AG20443 (cell line): ENCODE data around the gene LBHD2.
"Not testable (repeated sequence)": the region's sequence is repeated elsewhere in the genome, so short reads cannot be mapped to it uniquely, and the experiment has no call there.

ENCODE experiments used
- DNase-seq: peaks from one replicate; pipeline ENCODE4 v3.0.0; 2012; ENCODE audit warnings: low spot score, mixed read lengths

LBHD2 gene

DNA sequence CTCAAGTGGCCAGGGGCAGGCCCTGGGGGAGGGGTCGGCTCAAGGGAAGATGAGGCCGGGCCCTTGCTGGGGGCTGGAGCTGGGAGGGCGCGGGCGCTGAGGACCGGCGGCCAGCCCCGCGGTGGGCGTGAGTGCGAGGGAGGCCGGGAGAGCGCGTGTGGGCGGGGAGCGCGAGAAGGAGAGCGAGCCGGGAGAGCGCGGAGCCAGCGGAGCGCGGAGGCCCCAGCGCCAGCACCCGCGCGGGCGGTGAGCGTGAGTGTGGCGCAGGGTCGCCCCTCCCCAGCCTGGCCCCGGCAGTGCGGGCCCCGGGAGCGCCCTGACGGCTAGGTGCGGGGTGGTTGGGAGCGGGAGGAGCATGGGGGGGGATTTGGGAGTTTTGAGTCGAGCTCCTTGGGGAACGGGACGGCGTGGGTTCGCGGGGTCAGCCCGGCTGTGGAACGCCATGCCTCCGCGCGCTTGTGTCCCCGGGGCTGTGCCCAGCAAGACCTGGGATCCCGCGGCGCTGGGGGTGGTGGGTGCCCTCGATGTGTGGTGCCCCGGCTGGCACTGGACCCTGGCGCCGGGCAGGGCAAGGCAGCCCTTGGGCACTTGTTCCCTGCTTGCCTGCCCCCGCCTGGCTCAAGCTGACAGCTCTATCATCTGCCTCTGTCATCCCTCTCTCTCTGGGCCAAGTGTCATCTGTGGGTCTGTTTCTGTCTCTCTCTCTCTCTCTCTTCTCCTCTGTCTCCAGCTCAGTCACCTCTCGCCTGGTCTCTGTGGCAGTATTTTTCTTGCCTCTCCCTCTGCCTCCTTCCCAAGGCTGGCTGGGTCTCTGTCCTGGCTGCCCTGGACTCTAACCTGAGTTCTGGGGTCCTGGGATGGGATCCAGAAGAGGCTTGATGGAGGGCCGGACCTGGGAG is at the start of gene LBHD2:
Gene LBHD2, plus strand, starts transcription at position 190 of the 899 bp plus-strand sequence. CDS start 1,803 bp downstream, outside the sequence.
- peak; percentile 59 for DNase-seq

GRCh38 chr14:103041464-103041863 is 42.5 kb upstream of the LBHD2 start:
- no peak for DNase-seq

DNA sequence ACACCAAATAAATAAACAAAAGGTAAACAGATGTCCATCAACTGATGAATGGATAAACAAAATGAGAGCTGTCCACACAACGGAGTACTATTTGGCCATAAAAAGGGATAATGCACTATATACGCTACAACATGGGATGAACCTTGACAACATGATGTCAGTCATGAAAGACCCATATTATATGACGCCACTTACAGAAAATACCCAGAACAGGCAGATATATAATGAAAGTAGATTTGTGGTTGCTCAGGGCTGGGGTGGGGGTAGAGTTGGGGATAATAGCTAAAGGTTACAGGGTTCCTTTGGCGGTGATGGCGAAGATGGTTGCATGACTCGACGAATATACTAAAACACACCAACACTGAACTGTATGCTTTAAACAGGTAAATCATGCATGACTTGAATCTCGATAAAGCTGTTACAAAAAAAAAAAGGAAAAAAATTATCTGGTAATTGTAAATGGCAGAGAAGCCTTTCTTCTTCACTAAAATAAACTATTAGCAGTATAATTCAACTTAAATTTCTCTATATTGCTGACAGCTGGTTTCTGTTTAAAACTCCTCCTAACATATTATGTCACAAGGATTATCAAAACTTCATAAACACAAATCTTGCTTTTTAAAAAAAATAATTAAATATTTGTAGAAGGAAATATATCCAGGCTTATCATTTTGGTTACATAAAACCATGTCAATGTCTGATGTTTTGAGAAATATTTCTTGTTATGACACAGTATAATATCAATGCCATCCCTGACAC is 40.6 kb upstream of the LBHD2 start:
- no peak for DNase-seq

DNA sequence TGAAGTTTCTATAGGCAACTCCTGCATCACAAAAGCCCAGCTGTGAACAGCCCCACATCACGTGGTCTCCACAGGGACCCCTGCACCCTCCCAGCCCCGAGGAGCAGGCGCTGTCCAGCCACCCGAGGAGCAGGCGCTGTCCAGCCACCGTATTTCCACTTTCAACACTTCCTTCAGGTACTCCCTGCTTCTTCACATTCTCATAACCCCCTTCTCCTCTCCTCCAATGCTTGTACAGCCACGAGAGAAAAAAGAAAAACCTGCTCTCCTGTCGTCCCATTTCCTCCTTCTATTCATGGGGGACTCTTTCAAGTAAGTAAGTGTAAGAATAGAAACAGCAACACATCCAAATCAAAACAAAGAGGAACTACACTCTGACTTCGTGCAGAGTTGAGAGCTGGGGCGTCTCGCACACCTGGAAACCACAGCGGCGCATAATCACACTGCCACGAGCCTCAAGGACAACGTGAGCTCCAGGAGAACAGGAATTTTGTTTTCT is 38.6 kb upstream of the LBHD2 start:
- DNase-seq, result no peak

- not testable (repeated sequence) for DNase-seq
Measured at GRCh38 chr14:103047453-103047852, 36.6 kb upstream of the LBHD2 start.

DNA sequence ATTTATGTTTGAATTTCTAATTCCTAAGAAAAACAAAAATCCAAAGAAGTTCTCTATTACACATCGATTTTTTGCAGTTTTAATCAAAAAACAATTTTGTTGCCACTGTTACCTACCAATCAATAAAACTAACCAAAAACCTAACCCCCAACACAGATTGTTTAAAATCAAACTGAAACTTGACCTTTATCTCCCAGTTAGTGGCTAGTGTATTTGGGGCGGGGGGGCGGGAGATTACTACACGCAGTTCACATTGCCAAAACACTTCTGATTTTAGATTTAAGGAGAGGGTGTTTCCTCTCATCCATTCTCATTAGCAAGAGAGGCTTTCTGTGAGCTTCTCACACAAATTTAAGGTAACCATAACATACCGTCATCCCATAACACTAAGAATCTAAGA is 33.1 kb upstream of the LBHD2 start:
- DNase-seq, result no peak

GRCh38 chr14:103052407-103052806 is 31.6 kb upstream of the LBHD2 start:
- DNase-seq, result no peak

- no peak for DNase-seq
Measured at GRCh38 chr14:103055695-103056094, 28.3 kb upstream of the LBHD2 start.

- DNase-seq, result peak; percentile 82
Measured at GRCh38 chr14:103056322-103057027, 27.5 kb upstream of the LBHD2 start.

DNA sequence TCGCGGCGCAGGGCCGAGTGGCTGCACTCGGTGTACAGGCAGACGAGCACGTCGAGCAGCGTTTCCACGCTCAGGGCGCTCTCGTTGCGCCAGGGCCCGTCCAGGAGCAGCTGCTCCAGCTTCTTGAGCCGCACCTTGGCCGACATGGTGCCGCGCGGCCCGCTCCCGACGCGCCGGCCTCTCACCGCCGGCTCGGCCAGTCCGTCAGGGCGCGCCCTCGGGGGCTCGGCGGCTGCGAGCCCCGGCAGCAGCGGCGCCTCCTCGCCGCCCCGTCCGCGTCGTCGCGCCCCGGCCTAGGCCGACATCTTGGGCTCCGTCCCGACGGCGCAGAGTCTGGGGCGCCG is 27.0 kb upstream of the LBHD2 start:
- no peak for DNase-seq

DNA sequence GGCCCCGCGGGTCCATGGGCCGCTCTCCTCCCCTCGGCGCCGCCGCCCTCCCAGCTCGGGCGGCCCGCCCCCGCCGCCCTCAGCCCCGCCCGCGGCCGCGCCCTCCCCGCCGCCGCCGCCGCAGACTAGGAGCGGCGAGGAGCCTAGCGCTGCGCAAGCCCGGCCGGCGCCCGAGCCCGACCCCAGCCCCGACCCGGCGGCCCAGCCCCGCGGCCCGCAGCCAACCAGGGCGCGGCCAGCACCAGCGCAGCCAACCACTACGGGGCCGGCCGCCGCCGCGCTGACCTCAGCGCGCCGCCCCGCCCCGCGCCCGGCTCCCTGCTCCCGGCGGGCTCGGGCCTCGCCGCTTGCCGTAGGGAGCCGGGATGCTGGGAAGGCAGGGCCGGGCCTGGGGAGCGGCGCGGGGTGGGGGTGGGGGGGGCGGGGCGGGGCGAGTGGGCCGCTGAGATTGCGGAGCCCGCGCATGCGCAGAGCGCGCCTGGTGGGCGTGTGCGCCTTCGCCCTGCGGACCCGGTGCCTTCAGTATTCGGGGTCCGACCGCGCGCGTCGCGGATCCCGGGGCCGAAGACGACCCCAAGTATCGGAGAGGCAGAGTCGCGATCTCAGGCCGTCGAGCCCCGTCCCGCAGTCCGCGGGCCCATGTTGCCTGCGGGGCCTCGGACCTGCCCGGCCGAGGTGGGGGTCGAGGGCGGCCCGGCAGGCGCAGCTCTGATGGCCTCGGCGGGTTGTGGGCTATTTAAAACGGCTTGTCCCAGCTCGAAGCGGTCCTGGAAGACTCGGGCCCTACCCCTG is 26.4 kb upstream of the LBHD2 start, which contains the start of gene CDC42BPB:
Gene CDC42BPB, minus strand, starts transcription at position 178 of the 792 bp plus-strand sequence. CDS start 376 bp downstream, outside the sequence.
- peak; percentile 99 for DNase-seq

DNA sequence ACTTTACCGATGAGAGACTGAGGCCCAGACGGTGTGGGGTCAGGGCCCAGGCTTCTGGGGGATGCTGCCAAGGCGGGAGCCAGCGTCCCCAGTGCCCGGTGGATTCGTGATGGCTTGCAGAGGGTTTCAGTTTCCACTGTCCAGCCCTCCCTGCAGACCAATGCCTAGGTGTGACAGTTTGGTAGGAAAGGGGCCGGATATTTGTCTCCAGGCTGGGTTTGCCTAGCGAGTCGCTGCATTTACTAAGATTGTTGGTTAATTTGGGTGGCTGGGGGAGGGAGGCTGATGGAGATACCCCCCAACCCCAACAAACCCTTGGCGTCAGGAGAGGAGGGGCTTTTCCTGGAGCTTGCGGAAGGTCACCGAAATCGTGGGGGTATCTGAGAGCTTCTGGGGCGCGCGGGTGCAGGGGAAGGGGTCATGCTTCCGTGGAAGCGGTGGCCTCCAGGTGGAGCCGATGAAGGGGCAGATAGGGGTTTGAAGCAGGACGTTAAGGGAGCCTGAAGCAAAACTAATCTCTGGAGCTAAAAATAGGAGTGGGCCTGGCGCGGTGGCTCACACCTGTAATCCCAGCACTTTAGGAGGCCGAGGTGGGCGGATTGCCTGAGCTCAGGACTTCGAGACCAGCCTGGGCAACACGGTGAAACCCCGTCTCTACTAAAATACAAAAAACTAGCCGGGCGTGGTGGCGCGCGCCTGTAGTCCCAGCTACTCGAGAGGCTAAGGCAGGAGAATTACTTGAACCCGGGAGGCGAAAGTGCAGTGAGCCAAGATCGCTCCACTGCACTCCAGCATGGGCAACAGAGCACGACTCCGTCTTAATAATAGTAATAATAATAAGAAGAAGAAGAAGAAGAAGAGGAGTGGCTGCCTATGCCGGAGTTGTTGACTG is 25.6 kb upstream of the LBHD2 start:
- DNase-seq, result no peak

DNA sequence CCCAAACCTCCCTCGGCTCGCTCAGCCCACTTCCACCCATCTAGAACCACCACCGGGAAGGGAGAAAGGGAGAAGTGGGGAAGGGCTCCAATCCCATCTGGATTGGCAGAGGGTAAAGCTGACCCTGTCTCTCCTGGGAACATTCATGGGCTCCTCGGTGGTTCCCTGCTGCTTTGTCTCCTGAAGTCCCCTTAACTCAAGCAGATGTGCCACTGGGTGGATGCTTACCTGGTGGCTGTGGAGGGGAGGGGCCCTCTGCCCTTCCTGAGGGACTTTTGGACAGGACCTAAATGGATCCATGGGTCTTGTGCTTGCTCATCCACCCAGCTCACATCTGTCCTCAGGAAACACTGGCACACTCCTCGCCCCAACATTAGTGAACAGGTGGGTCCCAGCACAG is 24.5 kb upstream of the LBHD2 start:
- DNase-seq, result no peak

GRCh38 chr14:103061482-103061976 is 22.5 kb upstream of the LBHD2 start:
- no peak for DNase-seq

GRCh38 chr14:103064436-103064835 is 19.6 kb upstream of the LBHD2 start:
- DNase-seq, result no peak

- DNase-seq, result no peak
Measured at GRCh38 chr14:103064978-103065377, 19.0 kb upstream of the LBHD2 start.

GRCh38 chr14:103065861-103066260 is 18.1 kb upstream of the LBHD2 start:
- DNase-seq, result no peak

- no peak for DNase-seq
Measured at GRCh38 chr14:103066399-103066798, 17.6 kb upstream of the LBHD2 start.

- DNase-seq, result peak; percentile 55
Measured at GRCh38 chr14:103067231-103067954, 16.6 kb upstream of the LBHD2 start.
